Measurements from ENCODE around the gene SHROOM2.

Gene SHROOM2

DNA sequence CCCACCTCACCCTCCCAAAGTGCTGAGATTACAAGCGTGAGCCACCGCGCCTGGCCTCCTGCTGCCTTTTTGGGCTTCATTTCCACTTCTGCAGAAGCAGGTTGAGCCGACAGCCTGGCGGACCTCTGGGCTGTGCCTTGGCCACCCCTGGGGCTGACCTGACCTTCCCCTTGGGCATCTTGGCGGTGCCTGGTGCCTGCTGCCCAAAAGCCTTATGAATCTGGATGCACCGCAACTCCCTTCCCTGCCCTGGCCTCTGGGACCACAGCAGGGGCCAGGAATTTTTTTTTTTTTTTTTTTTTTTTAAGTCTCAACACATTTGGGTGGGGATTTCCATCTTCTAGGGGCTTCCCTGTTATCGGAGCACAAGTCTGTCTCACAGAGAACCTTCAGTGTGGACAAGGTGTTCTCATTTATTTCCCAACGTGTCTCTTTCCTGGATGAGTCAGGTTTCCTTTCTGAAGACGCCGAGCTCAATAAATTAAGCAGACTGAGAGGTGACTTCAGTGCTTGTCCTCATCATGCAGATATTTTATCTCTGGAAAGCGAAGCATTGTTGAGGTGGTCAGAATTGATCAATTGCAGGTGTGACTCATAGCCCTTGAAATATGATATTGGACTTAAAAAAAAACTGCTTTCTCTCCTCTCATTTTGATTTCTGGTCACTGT is 79.7 kb downstream of the SHROOM2 start:
- no peak overlapping the region for H3K4me2 ChIP-seq (ENCODE audit: low read length)
- H3K9me3 ChIP-seq (ENCODE audit: control insufficient read depth, low read length): no peaks in the 10 kb centered on the region
- no peak overlapping the region for H3K9ac ChIP-seq
- no peak overlapping the region for H3K27ac ChIP-seq
- H3K4me1 ChIP-seq: no peaks in the 10 kb centered on the region
- TF ChIP-seq, protein P1, sequence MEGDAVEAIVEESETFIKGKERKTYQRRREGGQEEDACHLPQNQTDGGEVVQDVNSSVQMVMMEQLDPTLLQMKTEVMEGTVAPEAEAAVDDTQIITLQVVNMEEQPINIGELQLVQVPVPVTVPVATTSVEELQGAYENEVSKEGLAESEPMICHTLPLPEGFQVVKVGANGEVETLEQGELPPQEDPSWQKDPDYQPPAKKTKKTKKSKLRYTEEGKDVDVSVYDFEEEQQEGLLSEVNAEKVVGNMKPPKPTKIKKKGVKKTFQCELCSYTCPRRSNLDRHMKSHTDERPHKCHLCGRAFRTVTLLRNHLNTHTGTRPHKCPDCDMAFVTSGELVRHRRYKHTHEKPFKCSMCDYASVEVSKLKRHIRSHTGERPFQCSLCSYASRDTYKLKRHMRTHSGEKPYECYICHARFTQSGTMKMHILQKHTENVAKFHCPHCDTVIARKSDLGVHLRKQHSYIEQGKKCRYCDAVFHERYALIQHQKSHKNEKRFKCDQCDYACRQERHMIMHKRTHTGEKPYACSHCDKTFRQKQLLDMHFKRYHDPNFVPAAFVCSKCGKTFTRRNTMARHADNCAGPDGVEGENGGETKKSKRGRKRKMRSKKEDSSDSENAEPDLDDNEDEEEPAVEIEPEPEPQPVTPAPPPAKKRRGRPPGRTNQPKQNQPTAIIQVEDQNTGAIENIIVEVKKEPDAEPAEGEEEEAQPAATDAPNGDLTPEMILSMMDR (IDR thresholded peaks at IDR 0.05): no peak
- no peak overlapping the region for H2AFZ ChIP-seq
- no peaks in the 10 kb centered on the region for H3K79me2 ChIP-seq
- no peak overlapping the region for H3K4me3 ChIP-seq (ENCODE audit: low read depth, low read length)
- H3K36me3 ChIP-seq (ENCODE audit: control insufficient read depth, insufficient read depth, low read length): no peaks in the 10 kb centered on the region
- no peaks in the 10 kb centered on the region for H3K27me3 ChIP-seq (ENCODE audit: control insufficient read depth, insufficient read depth, low read length)

DNA sequence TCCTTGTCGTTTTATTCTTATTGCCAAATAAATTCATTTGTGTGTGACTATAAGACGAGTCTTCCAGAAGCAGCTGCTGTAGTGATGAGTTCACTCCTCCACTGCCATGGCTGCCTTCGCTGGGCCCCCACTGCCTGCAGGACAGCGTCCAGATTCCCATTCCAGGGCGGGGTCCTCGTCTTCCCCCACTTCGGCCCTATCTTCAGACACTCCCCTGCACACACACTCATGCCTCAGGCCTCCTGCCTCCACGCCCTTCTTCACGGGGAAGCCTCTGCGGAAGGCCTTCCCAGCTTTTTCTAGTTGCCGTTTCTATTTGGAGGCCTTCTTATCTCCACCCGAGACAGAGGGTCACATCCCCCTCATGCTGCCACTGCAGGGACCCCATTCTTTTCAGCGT is 80.4 kb downstream of the SHROOM2 start:
- no peaks in the 10 kb centered on the region for H3K79me2 ChIP-seq
- no peak overlapping the region for H3K9ac ChIP-seq
- no peak overlapping the region for H3K4me3 ChIP-seq (ENCODE audit: low read depth, low read length)
- no peak overlapping the region for H2AFZ ChIP-seq
- TF ChIP-seq, protein P1 (IDR thresholded peaks at IDR 0.05): no peak
- H3K27me3 ChIP-seq (ENCODE audit: control insufficient read depth, insufficient read depth, low read length): no peaks in the 10 kb centered on the region
- H3K27ac ChIP-seq: no peak overlapping the region
- no peaks in the 10 kb centered on the region for H3K4me1 ChIP-seq
- no peak overlapping the region for H3K4me2 ChIP-seq (ENCODE audit: low read length)
- H3K9me3 ChIP-seq (ENCODE audit: control insufficient read depth, low read length): no peaks in the 10 kb centered on the region
- H3K36me3 ChIP-seq (ENCODE audit: control insufficient read depth, insufficient read depth, low read length): no peaks in the 10 kb centered on the region

DNA sequence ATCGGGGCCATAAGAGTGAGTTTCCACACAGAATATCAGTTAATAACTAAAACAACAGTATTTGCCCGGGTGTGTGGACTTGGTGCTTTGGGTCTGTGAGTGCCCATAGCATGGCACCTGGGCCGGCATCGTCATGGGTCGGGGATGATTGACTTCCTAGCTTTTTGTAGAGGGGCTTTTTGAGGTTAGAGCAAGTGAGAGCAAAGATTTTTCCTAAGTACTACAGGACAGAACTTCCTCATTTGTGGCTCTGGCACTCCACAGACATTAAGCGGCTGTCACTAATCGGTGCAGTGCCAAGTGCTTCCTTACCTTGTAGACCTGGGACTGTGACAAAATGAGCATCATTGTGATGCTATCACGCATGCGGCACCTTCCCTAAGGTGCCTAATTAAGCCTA is 81.0 kb downstream of the SHROOM2 start:
- Histone ChIP-seq H3K4me2 (ENCODE audit: low read length) (no peak overlapping the region), H3K4me1 (no peaks in the 10 kb centered on the region), H3K9me3 (ENCODE audit: control insufficient read depth, low read length) (no peaks in the 10 kb centered on the region), H3K9ac (no peak overlapping the region), H2AFZ (no peak overlapping the region), H3K36me3 (ENCODE audit: control insufficient read depth, insufficient read depth, low read length) (no peaks in the 10 kb centered on the region), H3K4me3 (ENCODE audit: low read depth, low read length) (no peak overlapping the region), H3K27ac (no peak overlapping the region), H3K79me2 (no peaks in the 10 kb centered on the region), H3K27me3 (ENCODE audit: control insufficient read depth, insufficient read depth, low read length) (no peaks in the 10 kb centered on the region)
- TF ChIP-seq, protein P1 (IDR thresholded peaks at IDR 0.05): no peak

DNA sequence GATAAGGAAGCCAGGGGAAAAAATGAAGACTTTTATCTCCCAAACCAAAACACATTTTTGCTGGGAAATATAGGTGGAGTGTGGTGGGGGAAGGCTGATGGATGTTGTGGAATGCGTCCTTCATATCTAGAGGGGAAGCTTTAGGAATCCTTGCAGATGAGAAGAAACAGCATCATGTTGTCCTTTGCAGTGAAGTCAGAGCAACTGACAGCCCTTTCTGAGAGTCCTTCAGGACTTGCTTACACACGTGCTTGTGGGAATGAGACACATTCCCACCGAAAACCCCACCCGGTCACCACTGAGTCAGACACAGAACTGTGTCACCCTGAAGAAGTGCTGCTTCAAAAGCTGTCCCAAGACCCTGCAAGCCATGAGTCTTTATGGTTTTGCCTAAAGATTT is 81.5 kb downstream of the SHROOM2 start:
- H3K9ac ChIP-seq: no peak overlapping the region
- H3K79me2 ChIP-seq: no peaks in the 10 kb centered on the region
- no peak overlapping the region for H3K27ac ChIP-seq
- no peaks in the 10 kb centered on the region for H3K9me3 ChIP-seq (ENCODE audit: control insufficient read depth, low read length)
- no peaks in the 10 kb centered on the region for H3K27me3 ChIP-seq (ENCODE audit: control insufficient read depth, insufficient read depth, low read length)
- H3K4me2 ChIP-seq (ENCODE audit: low read length): no peak overlapping the region
- no peaks in the 10 kb centered on the region for H3K36me3 ChIP-seq (ENCODE audit: control insufficient read depth, insufficient read depth, low read length)
- TF ChIP-seq, protein P1 (IDR thresholded peaks at IDR 0.05): no peak
- H3K4me1 ChIP-seq: no peaks in the 10 kb centered on the region
- no peak overlapping the region for H2AFZ ChIP-seq
- no peak overlapping the region for H3K4me3 ChIP-seq (ENCODE audit: low read depth, low read length)

DNA sequence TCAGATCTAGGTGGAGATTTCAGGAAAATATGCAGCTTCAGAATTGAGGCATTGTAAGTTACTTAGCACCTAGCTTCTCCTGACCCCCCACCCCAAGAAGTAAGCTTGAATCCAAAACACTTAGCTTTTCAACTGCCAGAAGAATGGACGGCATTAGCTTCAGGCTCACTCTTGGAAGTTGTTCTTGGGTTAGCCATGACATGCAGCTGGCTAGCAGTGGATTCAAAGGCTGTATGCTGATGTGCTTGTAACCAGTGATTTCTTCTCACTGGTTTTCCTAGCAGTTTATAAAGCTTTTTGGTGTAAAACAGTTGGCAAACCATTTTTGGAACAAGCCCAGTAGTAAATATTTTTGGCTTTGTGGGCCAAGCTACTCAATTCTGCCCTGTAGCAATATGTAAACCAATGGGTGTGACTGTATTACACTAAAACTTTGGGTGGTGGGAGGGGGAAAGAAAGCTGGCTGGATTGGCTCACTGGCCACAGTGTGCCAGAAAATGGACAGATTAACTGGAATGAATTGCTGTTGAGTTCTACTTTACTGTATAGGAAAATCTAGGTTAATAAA is 85.6 kb downstream of the SHROOM2 start:
- Histone ChIP-seq H3K36me3 (ENCODE audit: control insufficient read depth, insufficient read depth, low read length) (no peaks in the 10 kb centered on the region), H3K4me1 (no peaks in the 10 kb centered on the region), H3K79me2 (no peaks in the 10 kb centered on the region), H3K27me3 (ENCODE audit: control insufficient read depth, insufficient read depth, low read length) (no peaks in the 10 kb centered on the region), H3K9ac (no peak overlapping the region), H3K4me2 (ENCODE audit: low read length) (no peak overlapping the region), H3K9me3 (ENCODE audit: control insufficient read depth, low read length) (no peaks in the 10 kb centered on the region), H3K27ac (no peak overlapping the region), H3K4me3 (ENCODE audit: low read depth, low read length) (no peak overlapping the region), H2AFZ (no peak overlapping the region)
- TF ChIP-seq, protein P1 (IDR thresholded peaks at IDR 0.05): no peak
